Activated CD8-positive, alpha-beta memory T cell treated with anti-CD3 and anti-CD28 coated beads, Interleukin-2, amount 50 U/mL, for 1 hour (primary cell): Measurements from ENCODE around the gene SPRR5.

Source experiments
- DNase-seq: peaks from one replicate; pipeline ENCODE4 v3.0.0-alpha.2; 2020; ENCODE audit errors: extremely low read depth

SPRR5 gene, protein sequence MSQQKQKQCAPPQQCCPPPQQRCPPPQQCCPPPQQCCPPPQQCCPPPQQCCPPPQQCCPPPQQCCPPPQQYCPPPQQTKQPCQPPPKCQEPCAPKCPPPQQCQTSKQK

GRCh38 chr1:152946651-152947256 is at the start of gene SPRR5:
Gene SPRR5, plus strand, starts transcription at chr1:152947206. Its CDS starts 1,349 bp downstream, at chr1:152948555.
- DNase-seq: no peak

- no peak for DNase-seq
Measured at GRCh38 chr1:152899027-152899426, 48.0 kb upstream of the SPRR5 start.

- no peak for DNase-seq
Measured at GRCh38 chr1:152899883-152900282, 47.1 kb upstream of the SPRR5 start.

DNA sequence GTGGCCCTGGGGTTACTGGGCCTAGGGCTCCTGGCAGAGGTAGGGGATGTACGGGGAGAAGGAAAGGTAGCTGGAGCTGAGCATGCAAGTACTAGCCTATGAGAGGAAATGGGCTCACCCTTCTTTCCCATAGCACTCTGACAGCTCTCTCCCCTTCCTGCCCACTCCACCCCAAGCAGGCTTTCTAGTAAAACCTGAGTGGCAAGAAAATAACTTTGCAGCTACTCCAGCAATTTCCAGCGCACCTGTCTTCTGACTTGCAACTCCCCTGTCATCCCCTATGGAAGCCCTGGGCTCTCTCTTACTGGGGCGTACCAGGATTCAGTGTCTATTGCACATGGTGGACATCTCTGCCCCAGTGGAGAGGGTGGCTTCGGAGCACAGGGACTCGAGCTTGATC is 45.4 kb upstream of the SPRR5 start:
- DNase-seq: no peak

- DNase-seq: no peak
Measured at GRCh38 chr1:152902636-152903035, 44.4 kb upstream of the SPRR5 start.

- DNase-seq: no peak
Measured at GRCh38 chr1:152904688-152905440, 42.1 kb upstream of the SPRR5 start.

GRCh38 chr1:152906023-152906565 is 40.9 kb upstream of the SPRR5 start:
- DNase-seq: no peak

GRCh38 chr1:152907686-152908601 is 39.1 kb upstream of the SPRR5 start, which contains the start of gene IVL:
Gene IVL, plus strand, starts transcription at chr1:152908546. Its CDS starts 1,252 bp downstream, at chr1:152909798.
- no peak for DNase-seq

- DNase-seq: no peak
Measured at GRCh38 chr1:152909206-152909605, 37.8 kb upstream of the SPRR5 start.

- DNase-seq: no peak
Measured at GRCh38 chr1:152912471-152912870, 34.5 kb upstream of the SPRR5 start.

- DNase-seq: no peak
Measured at GRCh38 chr1:152912900-152913299, 34.1 kb upstream of the SPRR5 start.

DNA sequence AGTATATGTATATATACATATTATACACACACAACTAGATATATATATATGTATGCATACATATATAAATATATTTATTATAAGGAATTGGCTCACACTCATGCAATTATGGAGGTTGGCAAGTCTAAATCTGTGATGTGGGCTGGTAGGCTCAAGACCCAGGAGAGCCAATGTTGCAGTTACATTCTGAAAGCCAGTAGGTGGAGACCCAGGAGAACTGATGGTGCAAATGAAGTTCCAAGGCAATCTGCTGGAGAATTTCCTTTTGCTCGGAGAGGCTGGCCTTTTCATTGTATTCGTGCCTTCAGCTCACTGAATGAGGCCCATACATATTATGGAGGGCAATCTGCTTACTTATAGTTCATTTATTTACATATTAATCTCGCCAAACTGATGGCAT is 29.2 kb upstream of the SPRR5 start:
- DNase-seq: no peak

DNA sequence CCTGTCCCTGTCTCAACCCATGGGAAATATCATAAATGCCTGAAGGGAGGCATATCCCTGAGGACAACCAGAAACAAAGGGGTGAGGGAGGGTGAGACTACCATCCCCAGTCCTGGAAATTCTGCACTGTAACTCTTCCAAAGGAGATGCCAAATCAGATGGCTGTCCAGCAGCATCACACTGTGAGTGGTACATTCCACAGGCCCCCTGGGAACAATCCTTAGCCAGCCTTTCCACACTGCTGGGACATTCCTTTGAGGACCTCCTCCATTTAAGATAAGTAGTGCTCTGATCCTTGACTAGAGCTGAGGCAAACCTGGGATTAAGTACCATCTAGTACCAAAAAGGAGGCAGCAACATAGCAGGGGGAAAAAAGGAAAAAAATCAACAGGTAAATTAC is 27.9 kb upstream of the SPRR5 start:
- no peak for DNase-seq

GRCh38 chr1:152924191-152924590 is 22.8 kb upstream of the SPRR5 start:
- DNase-seq: no peak

DNA sequence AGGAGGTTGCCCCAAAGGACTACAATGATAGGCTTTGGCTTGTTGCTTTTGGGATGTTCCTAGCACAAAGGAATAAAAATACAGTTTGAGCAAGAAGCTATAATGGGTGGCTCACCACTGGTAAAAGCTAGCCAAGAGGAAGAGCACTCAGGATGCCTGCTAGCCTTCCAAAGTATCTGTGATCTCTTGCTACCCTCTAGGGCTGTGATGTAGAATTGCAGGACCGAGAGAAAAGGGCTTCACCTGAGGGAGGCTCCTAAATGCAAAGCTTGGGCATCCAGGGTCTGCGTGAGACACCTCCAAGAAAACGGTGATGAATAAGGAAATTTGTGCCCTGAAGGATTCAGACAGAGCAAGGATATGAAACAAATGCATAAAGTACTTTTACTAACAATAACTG is 20.9 kb upstream of the SPRR5 start:
- DNase-seq: no peak

- DNase-seq: no peak
Measured at GRCh38 chr1:152928671-152929070, 18.3 kb upstream of the SPRR5 start.

DNA sequence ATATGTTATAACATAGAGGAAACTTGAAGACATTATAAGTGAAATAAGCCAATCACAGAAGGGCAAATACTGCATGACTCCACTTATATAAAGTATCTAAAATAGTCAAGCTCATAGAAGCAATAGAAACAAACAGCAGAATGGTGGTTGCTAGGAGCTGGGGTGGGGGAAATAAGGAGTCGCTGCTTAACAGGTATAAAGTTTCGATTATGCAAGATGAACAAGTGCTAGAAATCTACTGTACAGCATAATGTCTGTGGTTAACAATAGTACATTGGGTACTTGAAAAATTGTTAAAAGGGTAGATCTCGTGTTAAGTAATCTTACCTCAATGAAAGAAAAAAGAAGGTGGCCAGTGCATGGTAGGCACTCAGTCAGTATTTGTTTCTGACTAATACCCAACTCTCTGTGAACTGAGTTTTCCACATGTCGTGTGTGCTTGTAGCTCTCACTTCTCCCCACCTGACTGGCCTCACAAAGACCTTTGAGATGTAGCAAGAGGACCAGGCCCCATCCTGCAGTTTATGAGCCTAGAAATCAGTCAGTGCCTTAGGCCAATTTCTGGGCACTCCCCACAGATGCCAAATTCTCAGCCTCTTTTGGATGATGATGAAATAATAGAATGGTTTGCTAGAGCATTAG is 14.7 kb upstream of the SPRR5 start:
- DNase-seq: no peak

GRCh38 chr1:152933196-152933595 is 13.8 kb upstream of the SPRR5 start:
- no peak for DNase-seq

DNA sequence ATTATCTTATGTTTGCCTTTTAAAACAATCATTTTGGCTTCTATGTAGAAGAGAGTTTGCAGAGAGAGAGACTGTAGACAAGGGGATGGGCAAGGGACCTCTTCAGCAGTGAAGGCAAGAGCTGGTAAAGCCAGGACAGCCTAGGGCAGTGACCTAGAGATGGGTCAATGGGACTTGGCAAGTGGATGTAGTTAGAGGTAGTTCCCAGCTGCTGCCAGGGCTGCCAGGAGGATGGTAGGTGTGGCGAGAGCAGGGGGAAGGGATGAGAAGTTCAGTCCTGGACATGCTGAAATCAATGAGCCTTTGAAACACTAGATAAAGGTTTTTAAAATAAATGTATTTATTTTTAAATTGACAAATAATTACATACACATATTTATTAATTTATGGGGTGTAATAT is 6.4 kb upstream of the SPRR5 start:
- no peak for DNase-seq

- DNase-seq: no peak
Measured at GRCh38 chr1:152941037-152941711, 5.8 kb upstream of the SPRR5 start.

GRCh38 chr1:152942161-152942560 is 4.8 kb upstream of the SPRR5 start:
- no peak for DNase-seq
